HG02623 (cell line): ENCODE measurements around the gene TNIK.

ENCODE experiments used
- ATAC-seq: cut with Tn5 transposase; IDR thresholded peaks from one replicate; pipeline ENCODE4 v1.9.1; 2021; ENCODE audit warnings: moderate library complexity; ENCODE audit not compliant: unreplicated experiment

Gene TNIK

DNA sequence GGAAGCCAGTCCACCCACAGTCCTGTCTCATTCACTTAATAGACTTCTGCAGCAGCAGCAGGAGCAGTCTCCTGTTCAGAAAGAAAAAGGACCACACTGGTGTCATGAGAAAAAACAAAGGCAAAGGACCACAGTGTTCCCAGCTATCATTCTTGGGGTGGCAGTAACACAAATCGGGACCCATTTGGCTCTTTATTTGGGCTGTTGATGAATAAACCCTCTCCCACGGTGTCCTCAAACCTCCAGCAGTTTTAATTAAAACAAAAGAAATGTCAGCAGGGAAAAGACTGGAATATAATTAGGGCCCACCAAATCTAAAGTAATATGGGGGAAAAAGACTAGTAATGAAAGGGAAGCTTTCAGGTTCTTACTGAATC lies 223.2 kb downstream of the TNIK start:
- no peak for ATAC-seq

DNA sequence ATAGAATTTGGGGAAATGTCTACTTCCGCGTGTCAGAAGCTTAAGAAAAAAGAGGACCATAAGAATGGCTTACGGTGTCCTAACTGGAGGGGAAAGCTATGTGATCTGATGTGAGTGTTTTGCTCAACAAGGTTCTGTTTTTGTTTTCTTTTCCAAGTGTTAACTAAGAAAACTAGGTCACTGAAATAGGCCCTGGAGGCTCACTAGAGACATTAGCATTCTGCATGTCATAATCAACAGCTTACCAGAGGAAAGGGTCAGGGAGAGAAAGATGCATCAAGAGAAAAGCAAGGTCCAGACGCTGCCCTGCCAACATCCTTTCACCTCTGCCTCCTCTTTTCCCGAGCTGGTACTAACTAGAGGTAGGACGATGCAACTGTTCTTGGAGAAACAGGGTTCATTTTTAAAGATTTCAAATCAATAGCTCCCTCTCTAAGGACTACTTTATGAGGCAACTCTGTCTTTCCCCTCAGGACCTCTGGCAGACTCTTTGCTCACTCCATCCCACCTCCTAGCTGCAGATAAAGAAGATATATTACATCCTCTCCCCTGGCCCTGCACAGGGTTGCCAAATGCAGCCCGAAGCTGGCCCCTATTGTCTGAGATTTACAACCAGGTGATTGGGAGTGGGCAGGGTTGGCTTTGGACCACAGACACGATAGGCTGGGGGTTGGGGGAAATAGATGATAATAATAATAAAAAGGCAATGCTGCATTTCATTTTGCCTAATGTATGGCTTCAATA lies 223.8 kb downstream of the TNIK start:
- ATAC-seq: no peak

DNA sequence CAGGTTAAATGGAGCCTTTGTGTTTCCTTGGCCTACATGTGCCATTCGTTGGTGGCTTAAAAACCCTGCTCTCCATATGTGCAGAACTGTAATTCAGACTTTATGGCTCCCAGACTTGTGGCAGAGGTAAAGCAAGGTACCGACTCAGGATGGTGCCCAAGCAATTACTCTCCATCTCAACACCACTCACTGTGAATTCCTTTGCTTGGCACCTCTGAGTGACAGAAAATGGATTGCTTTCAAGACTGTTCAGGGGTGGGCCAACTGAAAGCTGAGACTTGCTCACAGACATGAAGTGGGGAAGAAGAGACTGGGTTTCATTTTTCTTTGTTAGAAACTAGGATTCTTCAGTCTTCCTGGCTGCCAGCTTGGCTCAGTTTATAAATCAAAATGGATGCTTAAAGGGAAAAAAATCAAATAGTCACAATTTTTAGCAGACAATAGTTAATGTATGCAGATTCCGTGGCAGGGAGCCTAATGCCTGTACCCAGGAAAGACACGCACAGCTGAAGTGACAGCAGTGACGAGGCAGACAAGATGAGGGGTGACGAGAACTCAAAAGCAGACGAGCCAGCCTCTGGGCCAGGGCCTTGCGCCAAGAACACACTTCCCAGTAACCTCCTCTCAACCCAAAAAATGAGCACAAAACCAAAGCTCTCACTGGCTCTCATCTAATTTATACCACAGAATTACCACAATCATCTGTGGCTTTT lies 225.8 kb downstream of the TNIK start:
- ATAC-seq: no peak

DNA sequence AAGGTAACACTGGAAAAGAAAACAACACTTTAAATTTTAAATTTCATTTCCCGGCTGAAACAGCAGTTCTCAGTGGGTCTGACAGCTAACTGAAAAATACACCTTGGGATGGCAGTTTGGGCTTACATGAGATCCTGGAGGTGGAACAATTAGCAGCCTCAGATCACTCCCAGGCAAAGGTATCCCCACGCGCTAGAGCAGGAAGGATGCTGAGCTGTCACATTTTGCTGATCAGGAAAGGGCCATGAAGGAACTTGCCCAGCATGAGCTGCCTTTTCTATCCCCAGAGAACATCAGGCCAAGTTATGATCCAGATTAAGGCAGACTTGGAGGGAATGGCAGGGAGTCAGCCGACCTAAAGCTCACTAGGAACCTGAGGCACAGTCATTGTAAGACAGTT lies 228.8 kb downstream of the TNIK start:
- no peak for ATAC-seq

DNA sequence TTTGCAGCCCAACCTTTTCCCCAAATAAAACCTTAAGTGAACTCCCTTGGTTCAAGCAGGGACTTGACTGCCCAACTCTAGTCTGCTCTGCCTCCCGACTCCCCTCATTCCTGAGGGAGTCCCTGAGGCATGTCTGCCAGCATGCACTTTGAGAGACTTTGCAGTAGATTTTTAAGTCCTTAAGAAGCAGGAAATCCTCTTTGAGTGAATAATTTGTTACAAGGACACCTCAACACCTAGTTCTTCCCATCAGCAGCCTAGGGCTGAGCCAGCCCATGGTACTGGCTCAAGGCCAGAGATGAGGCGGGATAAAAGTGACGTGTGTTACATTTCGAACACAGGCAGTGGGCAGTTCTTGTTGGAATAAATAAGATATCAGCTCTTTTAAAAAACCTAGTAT lies 229.3 kb downstream of the TNIK start:
- no peak for ATAC-seq

DNA sequence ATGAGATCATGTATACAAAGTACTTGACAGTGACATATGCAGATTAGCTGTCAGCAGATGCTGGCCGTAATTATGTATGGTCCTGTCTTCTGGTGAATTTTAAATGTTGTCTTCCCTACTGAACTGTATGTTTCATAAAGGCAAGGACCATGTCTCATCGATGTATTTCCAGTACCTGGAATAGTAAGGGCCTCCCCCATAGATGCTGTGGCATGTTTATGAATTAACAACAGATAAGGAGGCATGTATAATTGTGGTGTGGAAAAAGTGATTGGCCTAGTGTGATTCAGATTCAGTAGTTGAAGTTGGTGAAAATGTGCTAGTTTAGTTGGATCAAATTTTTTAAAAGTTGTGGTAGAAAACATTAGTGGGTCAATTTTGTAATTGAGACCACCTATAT lies 231.0 kb downstream of the TNIK start:
- ATAC-seq: no peak

DNA sequence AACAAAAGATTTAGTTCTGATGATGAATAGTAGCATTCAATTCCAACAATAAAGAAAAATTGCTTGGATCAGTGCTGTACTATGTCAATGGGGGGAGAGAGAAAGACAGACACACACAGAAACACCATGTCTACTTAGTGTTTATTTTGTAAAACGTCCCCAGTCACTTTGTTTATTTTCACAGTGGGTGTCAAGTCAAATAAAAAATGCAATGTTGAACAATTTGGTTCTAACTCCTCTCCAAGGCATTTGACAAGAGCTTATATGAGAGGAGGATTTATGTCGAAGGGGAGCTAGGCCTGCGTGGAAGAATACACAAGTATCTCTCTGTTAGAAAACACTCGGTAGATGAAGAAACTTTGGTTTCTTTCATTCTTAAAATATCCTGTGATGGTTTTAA lies 232.0 kb downstream of the TNIK start:
- ATAC-seq: no peak

DNA sequence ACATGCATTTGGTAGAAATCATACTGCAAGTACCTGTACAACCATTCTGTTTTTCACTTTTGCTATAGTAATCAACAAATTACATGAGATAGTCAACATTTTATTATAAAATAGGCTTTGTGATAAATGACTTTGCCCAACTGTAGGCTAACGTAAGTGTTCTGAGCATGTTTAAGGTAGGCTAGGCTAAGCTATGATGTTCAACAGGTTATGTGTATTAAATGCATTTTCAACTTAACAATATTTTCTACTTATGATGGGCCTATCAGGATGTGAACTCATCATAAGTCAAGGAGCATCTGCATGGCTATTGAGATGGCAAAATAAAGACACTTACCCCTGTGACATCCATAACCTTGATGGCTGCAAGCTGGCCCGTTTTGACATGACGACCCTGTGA lies 232.4 kb downstream of the TNIK start:
- ATAC-seq: no peak

DNA sequence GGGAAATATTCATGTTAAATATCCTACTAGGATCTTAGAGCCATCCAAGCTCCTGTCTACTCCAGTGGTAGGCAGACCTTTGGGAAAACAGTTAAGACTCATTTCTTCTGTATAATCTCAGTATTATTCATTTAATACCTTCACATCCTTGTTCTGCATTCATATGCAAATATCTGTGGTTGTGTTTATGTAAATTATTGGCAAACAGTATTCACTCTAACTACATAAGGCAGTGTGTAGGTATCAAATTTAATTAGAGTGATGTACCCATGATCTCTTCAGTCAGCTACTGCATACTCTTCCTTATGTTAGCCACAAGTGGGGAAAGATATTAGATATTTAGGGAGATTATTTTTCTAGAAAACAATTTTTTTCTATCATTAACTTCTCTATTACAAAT lies 232.8 kb downstream of the TNIK start:
- ATAC-seq: no peak

DNA sequence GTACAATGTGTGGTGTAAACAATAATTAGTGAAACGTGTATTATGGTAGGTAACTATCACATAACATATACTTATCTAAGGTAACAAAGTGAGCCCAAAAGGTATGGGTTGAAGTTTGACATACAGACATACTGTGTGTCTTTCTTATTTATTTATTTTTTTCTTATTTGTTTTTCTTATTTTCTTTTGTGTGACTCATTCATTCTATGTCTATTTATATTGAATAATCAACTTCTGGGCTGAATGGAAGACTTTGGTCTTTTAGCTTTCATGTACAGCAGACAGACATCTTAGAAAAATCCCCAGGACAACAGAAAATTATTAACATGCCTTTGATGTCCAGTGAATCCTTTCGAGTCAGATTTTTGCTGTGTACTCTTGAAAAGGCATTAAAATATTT lies 233.4 kb downstream of the TNIK start:
- no peak for ATAC-seq

DNA sequence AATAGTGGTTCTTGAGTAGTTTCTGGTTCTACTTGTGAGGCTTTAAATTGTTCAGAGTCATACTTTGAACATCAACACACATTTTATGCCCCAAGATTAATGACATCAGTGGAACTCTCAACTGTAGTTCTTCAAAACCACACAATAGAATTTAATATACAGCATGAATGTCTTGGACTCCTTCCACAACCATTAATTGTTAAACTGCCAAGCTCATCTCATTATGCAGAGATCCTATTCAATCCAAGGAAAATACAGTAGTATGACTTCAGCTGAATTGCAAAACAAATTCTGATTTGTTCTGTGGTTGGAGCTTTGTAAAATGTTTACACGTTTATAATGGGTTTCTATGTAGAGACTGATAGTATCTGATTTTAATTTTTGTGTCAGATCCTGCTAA lies 234.5 kb downstream of the TNIK start:
- ATAC-seq: no peak

DNA sequence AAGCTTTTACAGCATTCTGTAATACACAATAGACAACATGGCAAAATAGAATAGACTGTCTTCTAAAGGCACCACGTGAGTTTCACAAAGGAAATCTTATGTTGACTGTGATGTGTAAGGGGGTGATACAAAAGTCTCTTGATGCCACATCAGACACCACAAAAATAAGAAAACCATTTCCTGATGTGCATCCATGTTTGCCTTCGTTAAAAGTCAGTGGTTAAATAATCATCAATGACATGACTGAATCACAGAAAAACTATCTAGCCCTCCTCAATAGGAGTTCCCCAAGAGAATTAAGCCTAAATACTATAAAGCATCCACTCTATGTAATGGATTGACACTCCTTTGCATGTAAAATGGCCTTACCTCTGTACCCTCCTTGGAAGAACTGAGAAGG lies 235.0 kb downstream of the TNIK start:
- ATAC-seq: no peak

DNA sequence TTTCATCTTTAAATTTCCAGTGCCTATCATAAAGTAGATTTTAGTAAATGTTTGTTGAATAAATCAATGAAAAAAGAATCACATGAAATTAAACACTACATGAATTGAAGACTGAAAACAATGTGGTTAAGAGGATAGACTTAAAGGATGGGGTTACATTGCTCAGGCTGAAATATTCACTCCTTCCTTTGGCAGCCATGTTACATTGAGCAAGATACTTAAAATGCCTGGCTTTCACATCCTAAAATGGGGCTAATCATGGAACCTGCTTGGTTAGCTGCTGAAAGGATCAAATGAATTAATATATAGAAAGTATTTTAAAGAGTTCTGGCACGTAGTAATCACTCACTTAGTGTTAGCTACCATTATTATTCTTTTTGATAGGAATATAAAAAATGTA lies 236.8 kb downstream of the TNIK start:
- no peak for ATAC-seq

DNA sequence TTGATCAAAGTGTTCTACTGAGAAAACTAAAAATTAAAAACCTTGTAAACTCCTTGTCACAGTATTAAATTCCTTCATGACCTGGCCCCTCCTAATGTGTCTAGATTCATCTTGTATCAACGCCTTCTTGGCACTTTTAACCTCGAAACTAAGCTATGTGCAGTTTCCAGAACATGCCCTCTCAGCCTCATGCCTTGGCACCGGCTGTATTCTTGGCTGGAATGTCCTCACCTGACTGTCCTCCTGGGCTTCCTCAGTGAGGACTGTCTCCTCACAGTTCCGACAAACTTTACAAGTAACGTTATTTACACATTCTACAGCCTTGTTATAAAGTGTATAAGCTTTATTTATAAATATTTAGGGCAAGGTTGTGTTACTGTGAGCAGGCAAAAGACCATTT lies 237.2 kb downstream of the TNIK start:
- ATAC-seq: no peak

DNA sequence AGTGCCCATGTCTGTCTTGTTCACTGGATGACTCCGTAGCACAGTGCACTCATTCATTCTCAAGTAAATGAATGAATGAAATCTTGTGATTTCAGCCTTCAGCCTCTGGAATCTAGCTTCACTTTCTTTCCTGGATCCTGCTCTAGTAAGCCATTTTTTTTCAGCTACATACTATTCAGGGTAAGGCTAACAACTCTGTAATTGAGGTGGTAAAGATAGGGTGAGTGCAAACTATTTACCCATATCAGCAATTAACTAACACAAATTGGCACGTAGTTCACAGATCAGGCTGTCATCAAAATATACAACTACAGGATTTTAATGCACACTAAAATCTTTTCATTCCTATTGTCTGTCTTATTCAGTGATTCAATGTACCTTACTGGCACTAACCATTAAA lies 238.6 kb downstream of the TNIK start:
- no peak for ATAC-seq

DNA sequence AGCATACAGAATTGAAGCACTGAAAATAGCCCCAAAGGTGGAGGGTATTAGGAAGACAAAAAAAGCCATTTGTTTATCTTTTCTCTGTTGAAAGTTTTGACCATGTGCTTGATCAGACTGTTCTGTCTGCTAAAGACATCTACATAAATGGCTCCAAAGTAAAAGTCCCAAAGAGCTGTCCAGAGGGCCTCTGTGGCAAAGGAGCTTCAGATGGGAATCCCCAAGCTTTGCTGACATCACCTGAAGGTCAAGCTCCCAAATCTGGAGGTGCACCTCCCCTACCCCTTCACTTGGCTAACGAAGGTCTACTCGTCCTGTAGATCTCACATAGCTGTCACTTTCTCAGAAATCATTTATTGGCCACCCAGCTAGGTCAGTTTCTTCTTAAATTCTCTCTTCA lies 239.1 kb downstream of the TNIK start:
- no peak for ATAC-seq

DNA sequence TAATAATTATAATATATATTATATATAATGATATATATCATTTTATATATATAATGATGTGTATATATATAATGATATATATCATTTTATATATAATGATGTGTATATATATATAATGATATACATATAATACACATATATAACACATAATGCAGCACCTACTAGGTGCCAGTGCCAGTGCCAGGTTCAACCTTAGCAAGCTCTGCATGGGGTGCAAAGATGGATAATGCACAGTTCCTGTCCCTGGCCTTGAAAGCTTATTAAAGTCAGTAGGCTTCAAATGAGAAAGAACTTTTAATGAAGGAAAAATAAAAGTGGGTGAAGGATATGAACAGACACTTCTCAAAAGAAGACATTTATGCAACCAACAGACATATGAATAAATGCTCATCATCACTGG lies 240.9 kb downstream of the TNIK start:
- no peak for ATAC-seq

DNA sequence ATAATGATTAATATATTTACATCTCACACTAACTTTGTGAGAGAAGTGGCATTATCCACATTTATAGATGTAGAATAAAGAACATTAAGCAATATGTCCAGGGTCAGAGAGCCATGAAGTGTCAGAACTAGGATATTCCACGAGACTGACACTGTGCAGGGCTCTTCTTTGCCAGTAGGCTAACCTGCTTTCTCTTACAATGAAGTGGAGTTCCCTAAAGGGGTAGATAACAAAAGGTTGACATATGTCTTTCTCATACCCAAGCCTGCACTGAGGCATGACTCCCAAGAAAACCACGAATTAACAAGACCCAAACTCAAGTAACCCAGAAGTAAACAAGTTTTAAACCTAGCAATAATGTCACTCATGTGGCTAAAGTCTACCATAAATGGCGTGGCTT lies 242.1 kb downstream of the TNIK start:
- no peak for ATAC-seq

DNA sequence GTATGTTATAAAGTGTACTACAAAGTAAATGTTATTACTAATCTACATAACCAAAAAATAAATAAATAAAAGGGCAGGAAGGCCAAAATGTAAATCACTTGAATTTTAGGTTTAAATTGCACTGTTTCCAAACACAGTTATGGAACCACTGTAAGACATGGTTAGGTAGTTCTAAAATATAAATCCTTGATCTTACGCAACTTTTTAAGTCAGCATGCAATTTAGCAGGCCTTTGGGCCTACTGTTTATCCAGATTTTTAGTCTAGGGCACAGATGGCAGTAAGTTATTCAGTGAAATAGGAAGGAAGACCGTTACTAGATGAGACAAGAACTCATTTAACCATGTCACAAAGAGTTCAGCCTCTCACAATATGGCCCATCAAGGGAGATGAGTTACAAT lies 246.3 kb downstream of the TNIK start:
- no peak for ATAC-seq

DNA sequence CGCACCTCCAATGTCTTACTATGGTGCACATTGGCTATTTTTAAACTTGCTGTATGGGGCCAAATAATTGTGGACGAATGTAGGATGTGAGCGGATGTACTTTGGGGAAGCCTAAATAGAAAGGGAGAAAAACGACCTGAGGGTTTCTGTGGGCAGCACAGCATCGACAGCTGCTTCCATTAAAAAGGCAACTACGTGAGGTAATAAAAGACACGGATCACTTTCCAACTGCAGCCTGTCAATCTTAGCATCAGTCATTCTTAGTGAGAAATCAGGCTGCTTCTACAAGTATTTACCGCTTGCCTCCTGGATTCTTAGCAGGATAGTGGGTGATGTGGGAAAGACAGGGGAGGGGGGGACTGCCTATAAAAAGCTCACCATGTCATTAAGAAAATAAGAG lies 247.0 kb downstream of the TNIK start:
- ATAC-seq: no peak

DNA sequence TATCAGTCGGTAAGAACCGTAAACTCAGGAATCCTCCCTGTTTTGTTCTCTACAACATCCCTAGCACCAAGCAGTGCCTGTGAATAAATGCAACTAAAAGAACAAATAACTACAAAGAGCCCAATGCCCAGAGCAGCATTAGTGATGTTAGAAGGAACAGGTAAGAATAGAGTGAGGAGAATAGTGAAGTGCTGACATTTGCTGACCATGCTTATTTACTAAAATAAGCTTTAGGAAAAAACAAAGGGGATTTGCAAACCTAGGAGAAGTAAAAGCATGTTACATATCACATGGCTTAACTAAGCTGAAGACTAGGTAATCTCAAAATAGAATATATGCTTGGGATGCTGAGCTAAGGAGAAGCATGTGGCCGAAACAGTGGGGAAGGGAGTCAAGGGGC lies 247.6 kb downstream of the TNIK start:
- no peak for ATAC-seq

DNA sequence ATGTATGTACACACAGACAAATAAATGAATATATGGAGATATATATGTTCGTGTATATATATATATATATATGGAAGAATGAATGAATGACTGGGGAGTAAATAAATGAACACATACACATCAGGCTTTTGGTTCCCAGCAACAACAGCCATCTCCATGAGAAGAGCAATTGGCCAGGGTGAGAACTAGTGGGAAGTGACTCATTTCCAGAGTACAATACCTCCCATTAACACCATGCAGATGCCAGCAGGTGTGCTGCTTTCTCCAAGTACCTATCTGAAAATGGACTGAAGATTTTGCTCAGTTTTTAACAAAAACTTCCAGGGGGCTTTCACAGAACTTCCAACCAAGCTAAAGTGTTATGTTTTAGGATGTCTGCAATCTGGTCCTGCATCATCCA lies 253.9 kb downstream of the TNIK start:
- ATAC-seq: no peak

DNA sequence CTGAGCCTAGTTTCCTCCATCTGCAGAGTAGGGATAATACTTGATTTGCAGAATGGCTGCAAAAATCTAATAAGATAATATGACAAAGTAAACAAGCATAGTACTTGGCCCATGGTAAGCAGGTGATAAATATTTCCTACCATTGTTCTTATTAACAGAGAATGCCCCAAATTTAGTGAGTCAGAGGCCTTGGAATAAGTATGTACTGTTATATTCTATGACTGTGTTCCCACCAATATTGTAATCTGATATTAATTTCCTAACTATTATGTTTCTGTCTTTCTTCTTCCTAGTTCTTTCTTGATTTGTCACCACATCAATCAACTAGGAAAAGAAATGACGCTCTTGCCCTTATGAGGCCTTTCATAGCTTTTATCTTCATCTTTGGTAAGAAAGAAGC lies 255.3 kb downstream of the TNIK start:
- no peak for ATAC-seq
